ENCODE measurements around the gene ST8SIA2.

The ST8SIA2 gene

DNA sequence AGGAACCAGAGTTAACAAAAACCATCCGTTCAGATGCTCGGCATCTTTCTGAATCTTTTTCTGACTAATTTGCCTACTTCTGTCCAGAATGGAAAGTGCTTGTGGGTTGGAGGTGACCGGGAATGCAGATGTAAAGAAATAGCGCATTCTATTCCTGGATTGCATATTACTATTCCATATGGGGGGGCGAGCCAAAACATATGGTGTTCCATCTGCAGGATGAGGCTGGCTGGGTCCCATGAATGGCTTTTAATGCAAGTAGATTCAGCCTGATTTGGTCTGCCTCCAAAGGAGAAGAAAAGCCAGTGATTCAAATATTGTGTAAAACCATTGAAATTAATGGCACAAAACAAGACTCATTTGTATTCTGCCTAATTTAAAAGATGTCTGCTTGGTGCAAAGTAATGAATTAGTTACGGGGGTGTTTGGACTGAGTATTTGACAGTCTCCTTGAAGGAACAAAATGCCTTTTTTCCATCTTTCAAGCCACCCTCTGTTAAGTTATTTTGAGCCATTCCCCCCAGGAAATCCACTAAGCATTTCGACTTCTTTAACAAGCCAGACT lies 99.0 kb downstream of the ST8SIA2 start:
- Histone ChIP-seq H3K4me1 (no peaks in the 10 kb centered on the region; the same call in 1 of the 2 replicates), H3K27me3 (no peaks in the 10 kb centered on the region), H3K4me3 (ENCODE audit: low read depth, low read length) (no peak overlapping the region), H3K36me3 (no peaks in the 10 kb centered on the region), H3K9me3 (no peaks in the 10 kb centered on the region)
- DNase-seq = no peak
- TF ChIP-seq, protein P1, sequence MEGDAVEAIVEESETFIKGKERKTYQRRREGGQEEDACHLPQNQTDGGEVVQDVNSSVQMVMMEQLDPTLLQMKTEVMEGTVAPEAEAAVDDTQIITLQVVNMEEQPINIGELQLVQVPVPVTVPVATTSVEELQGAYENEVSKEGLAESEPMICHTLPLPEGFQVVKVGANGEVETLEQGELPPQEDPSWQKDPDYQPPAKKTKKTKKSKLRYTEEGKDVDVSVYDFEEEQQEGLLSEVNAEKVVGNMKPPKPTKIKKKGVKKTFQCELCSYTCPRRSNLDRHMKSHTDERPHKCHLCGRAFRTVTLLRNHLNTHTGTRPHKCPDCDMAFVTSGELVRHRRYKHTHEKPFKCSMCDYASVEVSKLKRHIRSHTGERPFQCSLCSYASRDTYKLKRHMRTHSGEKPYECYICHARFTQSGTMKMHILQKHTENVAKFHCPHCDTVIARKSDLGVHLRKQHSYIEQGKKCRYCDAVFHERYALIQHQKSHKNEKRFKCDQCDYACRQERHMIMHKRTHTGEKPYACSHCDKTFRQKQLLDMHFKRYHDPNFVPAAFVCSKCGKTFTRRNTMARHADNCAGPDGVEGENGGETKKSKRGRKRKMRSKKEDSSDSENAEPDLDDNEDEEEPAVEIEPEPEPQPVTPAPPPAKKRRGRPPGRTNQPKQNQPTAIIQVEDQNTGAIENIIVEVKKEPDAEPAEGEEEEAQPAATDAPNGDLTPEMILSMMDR (IDR thresholded peaks at IDR 0.05; ENCODE audit: low read depth, low read length) = no peak

DNA sequence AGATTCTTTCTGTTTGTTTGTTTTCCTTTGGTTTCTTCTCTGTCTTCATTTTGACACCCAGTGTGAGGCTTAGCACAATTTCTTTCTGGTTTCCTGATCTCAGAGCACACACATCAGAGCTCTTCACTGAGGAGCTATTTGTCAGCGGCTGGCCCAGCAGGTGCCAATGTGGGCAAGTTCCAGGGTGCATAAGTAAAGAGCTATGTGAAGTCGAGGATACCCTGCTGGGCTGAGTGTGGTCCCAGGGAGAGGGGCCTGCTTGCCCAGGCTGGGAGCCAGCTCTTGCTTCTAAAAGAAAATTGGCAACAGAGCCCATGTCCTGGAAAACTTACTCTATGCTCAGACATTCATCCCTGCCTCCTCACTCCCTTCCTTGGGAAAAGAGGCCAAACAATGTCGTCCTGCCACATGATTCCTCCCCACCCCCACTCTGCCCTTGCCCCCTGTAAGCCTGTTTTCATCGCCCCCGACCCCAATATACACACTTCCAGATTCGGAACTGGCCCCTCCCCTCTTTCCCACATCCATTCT lies 101.2 kb downstream of the ST8SIA2 start:
- H3K4me3 ChIP-seq (ENCODE audit: low read depth, low read length) = no peak overlapping the region
- no peaks in the 10 kb centered on the region for H3K9me3 ChIP-seq
- TF ChIP-seq, protein P1 (IDR thresholded peaks at IDR 0.05; ENCODE audit: low read depth, low read length) = no peak
- no peaks in the 10 kb centered on the region for H3K36me3 ChIP-seq
- no peaks in the 10 kb centered on the region for H3K27me3 ChIP-seq
- H3K4me1 ChIP-seq = peaks cover 4% of the 10 kb centered on the region
- no peak for DNase-seq

DNA sequence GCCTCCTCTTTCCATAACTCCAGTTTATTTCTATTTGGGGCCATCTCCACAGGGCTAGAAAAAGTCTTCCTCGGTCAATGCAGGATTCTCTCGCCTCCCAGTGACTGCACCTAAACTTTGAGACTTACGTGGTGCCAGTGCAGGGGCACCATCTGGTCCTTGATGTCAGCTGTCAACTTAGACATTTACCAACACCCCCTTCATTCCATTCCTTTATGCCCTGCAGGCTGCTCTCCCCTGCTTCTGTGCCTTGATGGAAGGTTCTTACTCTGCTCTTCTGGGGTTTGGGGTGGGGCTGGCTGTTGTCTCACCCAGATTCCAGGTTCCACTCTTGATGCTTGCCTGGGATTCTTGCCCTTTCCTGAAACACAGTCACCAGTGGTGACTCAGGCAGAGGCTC lies 101.8 kb downstream of the ST8SIA2 start:
- Histone ChIP-seq H3K9me3 (no peaks in the 10 kb centered on the region), H3K27me3 (no peaks in the 10 kb centered on the region), H3K36me3 (no peaks in the 10 kb centered on the region), H3K4me1 (peaks cover 6% of the 10 kb centered on the region; the same call in 1 of the 2 replicates), H3K4me3 (ENCODE audit: low read depth, low read length) (no peak overlapping the region)
- TF ChIP-seq, protein P1 (IDR thresholded peaks at IDR 0.05; ENCODE audit: low read depth, low read length) = no peak
- no peak for DNase-seq

DNA sequence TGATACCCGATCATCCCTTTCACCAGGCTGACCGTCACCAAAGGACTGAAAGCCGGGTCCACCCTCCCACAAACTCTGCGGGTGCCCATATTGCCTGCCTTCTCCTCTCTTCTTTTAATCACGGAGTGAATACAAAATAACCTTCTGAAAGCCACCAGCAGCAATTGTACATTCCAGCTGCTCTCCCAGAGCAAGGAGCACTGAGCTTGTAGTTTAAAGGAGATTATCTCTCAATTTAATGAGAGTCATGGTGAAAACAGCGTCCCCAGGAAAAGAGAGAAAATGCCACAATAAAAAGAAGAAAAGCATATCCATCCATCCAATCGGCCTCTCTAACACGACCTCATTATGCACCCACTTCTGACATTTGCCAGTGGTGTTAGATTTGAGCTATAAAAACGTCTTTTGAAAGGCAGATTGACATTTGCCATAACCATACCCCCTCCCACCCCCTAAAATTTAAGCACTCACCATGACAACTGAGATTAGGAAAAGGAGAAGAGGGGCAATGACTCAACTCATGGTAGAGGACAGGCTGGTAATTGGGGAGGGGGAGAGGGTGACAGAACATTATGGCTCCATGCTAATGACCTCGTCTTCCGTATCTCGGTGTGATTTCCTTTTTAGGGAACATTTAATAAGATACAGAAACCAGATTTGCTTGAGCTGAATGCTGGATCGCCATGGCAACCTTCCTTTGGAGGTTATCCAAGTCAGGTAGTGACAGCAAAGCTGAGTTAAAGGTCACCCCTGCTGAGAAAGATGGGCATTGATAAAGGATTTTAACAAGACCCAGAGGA lies 106.2 kb downstream of the ST8SIA2 start:
- Histone ChIP-seq H3K4me3 (ENCODE audit: low read depth, low read length) (peak overlapping the region; percentile 24), H3K36me3 (no peaks in the 10 kb centered on the region), H3K27me3 (no peaks in the 10 kb centered on the region), H3K4me1 (peaks cover 6% of the 10 kb centered on the region; the same call in 1 of the 2 replicates), H3K9me3 (no peaks in the 10 kb centered on the region)
- TF ChIP-seq, protein P1 (IDR thresholded peaks at IDR 0.05; ENCODE audit: low read depth, low read length) = no peak
- no peak for DNase-seq

DNA sequence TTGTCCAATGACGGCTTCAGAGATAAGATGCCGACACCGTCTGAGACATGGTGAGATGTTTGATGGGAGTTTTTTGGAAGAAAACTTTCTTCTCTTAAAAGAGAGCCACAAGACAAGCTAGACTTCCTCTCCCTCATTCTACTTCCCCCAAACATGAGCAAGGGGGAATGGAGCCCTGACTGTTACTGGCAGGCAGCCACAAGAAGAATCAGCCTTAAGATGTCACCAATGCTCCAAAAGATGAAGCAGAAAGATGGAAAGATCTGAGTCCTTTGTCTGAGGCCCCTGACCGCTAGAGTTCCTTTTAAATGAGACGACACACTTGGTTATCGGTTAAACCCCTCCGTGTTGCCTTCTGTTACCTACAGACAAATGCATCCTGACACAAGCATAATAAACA lies 108.7 kb downstream of the ST8SIA2 start:
- Histone ChIP-seq H3K4me3 (ENCODE audit: low read depth, low read length) (no peak overlapping the region), H3K9me3 (no peaks in the 10 kb centered on the region), H3K4me1 (peaks cover 6% of the 10 kb centered on the region; the same call in 1 of the 2 replicates), H3K27me3 (no peaks in the 10 kb centered on the region), H3K36me3 (no peaks in the 10 kb centered on the region)
- TF ChIP-seq, protein P1 (IDR thresholded peaks at IDR 0.05; ENCODE audit: low read depth, low read length) = no peak
- no peak for DNase-seq

Measured in BE2C (cell line).